ENCODE measurements around the gene CFAP46. TPM values are rescaled to one million over a fixed set of nuclear protein-coding genes. Genes with fewer than 3 reads are reported as not detected.
"Not testable (repeated sequence)": the region's sequence is repeated elsewhere in the genome, so short reads cannot be mapped to it uniquely, and the experiment has no call there.

CFAP46 gene
- total RNA-seq, 2 experiments from 2014 or later = 1.1 to 1.5 TPM

DNA sequence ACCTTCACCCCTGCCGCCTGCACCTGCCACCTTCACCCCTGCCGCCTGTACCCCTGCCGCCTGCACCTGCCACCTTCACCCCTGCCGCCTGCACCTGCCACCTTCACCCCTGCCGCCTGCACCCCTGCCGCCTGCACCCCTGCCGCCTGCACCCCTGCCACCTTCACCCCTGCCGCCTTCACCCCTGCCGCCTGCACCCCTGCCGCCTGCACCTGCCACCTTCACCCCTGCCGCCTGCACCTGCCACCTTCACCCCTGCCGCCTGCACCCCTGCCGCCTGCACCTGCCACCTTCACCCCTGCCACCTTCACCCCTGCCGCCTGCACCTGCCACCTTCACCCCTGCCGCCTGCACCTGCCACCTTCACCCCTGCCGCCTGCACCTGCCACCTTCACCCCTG, 53.9 kb downstream of the CFAP46 start:
- not testable (repeated sequence) for H3K27ac Mint-ChIP-seq, H3K36me3 Mint-ChIP-seq, H3K9me3 Mint-ChIP-seq

DNA sequence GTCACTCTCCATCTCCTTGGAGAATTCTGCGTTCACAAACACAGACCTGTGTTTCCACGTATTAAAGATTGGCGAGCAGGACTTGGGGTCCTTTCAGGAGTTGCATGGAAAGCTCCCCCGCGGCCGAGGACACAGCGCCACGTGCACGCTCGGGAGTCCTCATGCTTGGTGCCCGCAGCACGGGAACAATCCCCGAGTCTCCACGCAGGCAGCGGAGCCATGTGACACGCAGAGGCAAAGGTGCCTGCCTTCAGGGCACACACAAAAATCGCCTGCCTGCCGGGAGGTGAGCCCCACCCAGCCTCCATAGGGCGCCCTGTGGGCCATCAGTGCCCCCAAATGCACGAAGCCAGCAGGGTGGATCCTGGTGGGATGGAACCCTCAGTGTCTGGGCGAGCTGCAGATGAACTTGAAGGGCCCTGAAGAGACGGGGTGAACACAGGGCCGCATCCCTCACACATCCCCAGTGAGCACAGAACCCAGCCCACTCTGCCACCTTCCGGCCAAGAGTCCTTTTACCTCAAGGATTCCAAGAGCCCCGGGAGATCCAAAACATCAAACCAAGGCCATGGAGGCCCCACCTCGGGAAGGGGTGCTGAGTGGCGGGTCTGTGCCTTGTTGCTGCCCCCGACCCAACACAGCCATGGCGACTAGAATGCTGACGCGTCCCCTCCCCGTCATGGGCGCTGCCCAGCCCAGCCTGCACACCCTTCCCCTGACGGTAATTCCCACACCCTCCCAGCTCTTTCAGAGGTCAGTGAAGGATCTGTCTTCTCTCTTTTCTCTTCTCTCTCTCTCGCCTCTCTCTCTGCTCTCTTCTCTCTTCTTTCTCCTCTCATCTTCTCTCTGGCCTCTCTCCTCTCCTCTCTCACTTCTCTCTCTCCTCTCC, 55.9 kb downstream of the CFAP46 start:
- Mint-ChIP-seq H3K4me3 (no peak overlapping the region), H3K9me3 (peaks cover 2% of the 10 kb centered on the region), H3K36me3 (no peaks in the 10 kb centered on the region), H3K4me1 (no peaks in the 10 kb centered on the region), H3K27me3 (peaks cover 7% of the 10 kb centered on the region), H3K27ac (no peak overlapping the region)
- DNase-seq = no peak

More for the DNA sequence above, 53.9 kb downstream of the CFAP46 start:
- H3K27me3 Mint-ChIP-seq = peaks cover 24% of the 10 kb centered on the region
- DNase-seq, H3K4me3 Mint-ChIP-seq, H3K4me1 Mint-ChIP-seq: not testable (repeated sequence)

DNA sequence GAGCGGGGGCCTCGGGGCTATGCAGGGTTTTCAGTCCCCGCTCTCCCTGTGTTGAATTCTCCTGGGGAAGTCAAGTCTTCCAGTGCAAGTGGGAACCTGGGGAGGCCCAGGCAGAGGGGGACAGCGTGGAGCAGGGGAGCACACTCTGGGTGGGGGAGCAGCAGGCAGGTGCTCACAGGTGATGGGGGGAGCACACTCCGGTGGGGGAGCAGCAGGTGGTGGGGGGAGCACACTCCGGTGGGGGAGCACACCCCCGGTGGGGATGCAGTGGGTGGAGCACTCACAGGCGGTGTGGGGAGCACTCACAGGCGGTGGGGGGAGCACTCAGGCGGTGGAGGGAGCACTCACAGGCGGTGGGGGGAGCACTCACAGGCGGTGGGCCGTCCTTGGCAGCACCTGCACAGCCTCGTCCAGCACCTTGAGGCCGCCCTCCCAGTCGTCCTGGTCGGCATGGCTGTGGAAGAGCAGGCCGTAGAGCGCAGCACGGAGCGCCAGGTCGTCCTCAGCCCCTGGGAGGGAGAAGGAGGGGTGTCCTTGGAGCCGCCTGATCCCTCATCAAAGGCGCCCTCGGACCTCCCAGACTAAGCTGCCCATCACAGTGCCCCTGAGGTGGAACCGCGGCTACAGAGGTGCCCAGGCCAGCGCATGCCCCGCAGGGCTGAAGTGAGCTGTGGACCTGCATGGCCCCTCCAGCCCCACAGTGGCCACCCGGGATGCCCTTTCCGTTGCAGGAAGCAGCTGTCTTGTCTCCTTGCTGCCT, 56.7 kb downstream of the CFAP46 start:
- no peak for DNase-seq
- no peaks in the 10 kb centered on the region for H3K4me1 Mint-ChIP-seq
- peaks cover 7% of the 10 kb centered on the region for H3K27me3 Mint-ChIP-seq

DNA sequence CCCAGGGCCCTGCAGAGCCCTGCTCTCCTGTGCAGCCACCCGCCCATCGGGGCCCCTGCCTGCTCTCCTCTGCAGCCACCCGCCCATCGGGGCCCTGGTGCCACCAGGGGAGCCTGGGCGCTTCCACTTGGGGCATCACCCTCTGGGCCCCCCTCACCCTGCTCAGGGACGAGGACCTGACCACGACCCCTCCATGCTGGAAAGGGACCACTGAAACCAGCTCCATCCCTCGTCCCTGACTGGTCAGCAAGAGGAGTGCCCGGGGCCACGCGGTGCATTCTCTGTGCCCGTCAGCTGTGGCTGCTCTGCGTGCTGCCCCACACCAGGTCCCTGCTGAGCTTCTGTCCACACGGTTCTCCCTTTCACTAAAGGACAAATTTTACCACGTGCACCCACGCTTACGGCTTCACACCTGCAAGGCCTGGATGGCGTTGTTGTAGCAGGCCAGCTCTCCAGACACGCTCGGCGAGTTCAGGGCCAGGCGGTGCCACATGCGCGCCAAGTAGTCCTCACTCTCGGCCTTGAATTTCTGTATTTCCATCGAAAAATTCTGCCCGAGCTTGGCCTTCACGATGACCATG, 57.6 kb downstream of the CFAP46 start:
- Mint-ChIP-seq H3K27ac (no peak overlapping the region), H3K4me1 (no peaks in the 10 kb centered on the region), H3K4me3 (no peak overlapping the region), H3K27me3 (no peaks in the 10 kb centered on the region), H3K36me3 (no peaks in the 10 kb centered on the region), H3K9me3 (peaks cover 2% of the 10 kb centered on the region)
- DNase-seq = no peak

More for the DNA sequence above, 56.7 kb downstream of the CFAP46 start:
- Mint-ChIP-seq H3K27ac (no peak overlapping the region), H3K9me3 (peaks cover 2% of the 10 kb centered on the region), H3K4me3 (no peak overlapping the region), H3K36me3 (no peaks in the 10 kb centered on the region)

DNA sequence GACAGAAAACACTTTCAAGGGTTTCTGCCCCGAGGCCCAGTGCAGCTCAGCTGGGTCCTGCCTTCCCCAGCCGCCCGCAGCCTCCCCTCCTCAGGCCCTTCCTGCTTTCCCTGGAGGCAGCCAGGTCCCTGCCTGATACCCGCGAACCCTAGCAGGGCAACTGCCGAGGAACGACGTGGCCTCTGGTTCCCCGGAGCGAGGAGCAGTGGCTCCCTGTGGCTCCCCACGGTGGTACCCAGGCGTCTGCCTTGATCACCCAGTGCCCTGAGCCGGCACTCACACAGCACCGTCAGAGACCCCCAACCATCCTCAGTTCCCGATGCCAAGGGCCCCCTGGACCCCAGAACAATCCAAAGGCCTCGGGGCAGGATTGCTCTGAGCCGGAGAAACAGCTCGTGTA, 58.3 kb downstream of the CFAP46 start:
- H3K27me3 Mint-ChIP-seq = peaks cover 2% of the 10 kb centered on the region
- peaks cover 2% of the 10 kb centered on the region for H3K9me3 Mint-ChIP-seq
- DNase-seq = no peak
- no peak overlapping the region for H3K27ac Mint-ChIP-seq
- H3K4me1 Mint-ChIP-seq = no peaks in the 10 kb centered on the region
- no peaks in the 10 kb centered on the region for H3K36me3 Mint-ChIP-seq
- no peak overlapping the region for H3K4me3 Mint-ChIP-seq

DNA sequence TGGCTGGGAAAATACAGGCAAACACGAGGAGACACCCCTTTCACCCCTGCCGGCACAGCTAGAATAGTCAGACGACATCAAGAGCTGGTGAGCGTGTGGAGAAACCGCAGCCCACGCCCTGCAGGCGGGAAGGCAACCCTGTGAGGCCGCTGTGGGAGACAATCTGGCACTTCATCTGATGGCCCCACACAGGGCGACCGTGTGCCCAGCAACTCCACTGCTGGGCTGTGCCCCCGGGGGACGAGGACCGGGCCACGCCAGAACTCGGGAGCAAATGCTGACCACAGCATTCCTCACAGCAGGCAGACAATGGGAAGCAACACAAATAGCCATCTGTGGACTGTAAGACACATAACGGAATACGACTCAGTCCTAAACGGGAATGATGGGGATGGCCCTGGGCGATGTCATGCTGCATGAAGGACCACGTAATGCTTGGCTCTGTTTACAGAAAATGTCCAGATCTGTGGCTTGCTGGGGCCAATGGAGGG, 58.9 kb downstream of the CFAP46 start:
- Mint-ChIP-seq H3K27ac (no peak overlapping the region), H3K36me3 (no peaks in the 10 kb centered on the region), H3K4me1 (no peaks in the 10 kb centered on the region), H3K27me3 (peaks cover 8% of the 10 kb centered on the region), H3K9me3 (peaks cover 2% of the 10 kb centered on the region), H3K4me3 (no peak overlapping the region)
- no peak for DNase-seq

DNA sequence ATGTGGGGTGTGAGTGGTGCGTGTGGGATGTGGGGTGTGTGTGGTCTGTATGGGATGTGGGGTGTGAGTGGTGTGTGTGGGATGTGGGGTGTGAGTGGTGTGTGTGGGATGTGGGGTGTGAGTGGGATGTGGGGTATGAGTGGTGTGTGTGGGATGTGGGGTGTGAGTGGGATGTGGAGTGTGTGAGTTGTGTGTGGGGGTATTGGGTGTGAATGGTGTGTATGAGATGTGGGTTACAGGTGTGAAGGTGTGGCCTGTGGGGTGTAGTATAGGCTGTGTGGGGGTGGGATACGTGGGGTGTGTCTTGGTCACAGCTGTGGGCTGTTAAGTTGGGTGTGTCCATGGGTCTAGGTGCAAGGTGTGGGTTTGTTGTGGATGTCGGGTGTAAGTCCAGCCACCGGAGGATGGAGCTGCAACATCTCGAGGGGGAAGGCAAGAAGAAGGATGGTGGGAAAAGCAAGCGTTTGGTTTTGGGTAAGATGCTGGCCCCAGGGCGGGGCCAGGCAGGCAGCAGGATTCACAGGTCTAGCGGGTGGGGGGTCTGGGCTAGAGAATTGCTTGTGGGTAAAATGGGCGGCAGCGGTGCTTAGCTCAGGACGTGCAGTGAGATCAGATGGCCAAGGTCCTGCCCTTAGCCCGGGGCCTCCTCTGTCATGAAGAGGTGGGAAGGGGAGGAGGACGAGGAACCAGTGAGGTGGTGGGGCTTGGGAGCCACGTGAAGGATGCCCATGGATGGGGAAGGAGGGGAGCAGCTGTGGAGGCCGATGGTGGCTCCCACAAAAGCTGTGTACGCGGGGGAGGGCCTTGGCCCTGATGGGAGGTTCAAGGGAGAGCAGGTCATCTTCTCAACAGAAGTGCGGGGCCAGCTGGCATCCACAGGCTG, 60.1 kb downstream of the CFAP46 start:
- no peak for DNase-seq
- Mint-ChIP-seq H3K9me3 (peaks cover 2% of the 10 kb centered on the region), H3K4me1 (no peaks in the 10 kb centered on the region), H3K4me3 (no peak overlapping the region), H3K27ac (no peak overlapping the region), H3K36me3 (no peaks in the 10 kb centered on the region), H3K27me3 (peaks cover 13% of the 10 kb centered on the region)

DNA sequence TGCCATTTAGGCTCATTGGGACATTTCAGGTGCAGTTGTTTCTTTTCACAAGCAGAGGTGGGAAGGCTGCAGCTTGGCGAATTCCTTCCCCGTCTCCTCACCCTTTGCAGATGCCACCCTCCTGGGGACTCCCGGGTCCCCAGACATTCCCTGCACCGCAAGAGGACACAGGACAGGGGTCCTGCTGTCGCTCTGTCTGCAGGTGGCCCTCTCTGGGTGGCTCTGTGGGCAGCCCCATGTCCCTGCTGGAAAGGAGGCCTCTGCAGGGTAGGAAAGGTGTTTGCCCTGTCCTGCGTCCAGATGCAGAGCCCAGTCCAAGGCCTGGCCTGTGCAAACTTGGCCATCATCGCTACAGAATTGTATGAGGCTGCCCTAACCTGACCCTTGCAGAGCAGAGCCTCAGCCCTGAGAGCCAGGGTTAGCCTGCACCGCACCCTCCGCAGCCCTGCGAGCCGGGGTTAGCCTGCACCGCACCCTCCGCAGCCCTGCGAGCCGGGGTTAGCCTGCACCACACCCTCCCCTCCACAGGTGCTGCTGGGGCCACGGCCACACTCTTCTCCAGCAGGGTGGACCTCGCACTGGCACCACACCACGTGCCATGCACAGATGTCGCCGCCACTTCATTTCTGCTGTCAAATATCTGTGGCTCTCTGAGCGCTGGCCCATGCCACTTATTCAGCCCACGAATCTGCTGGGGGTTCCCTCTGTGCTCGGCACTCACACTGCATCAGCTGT, 61.0 kb downstream of the CFAP46 start:
- Mint-ChIP-seq H3K36me3 (no peaks in the 10 kb centered on the region), H3K4me3 (no peak overlapping the region), H3K27ac (no peak overlapping the region), H3K27me3 (peaks cover 20% of the 10 kb centered on the region), H3K9me3 (no peaks in the 10 kb centered on the region), H3K4me1 (no peaks in the 10 kb centered on the region)
- no peak for DNase-seq

DNA sequence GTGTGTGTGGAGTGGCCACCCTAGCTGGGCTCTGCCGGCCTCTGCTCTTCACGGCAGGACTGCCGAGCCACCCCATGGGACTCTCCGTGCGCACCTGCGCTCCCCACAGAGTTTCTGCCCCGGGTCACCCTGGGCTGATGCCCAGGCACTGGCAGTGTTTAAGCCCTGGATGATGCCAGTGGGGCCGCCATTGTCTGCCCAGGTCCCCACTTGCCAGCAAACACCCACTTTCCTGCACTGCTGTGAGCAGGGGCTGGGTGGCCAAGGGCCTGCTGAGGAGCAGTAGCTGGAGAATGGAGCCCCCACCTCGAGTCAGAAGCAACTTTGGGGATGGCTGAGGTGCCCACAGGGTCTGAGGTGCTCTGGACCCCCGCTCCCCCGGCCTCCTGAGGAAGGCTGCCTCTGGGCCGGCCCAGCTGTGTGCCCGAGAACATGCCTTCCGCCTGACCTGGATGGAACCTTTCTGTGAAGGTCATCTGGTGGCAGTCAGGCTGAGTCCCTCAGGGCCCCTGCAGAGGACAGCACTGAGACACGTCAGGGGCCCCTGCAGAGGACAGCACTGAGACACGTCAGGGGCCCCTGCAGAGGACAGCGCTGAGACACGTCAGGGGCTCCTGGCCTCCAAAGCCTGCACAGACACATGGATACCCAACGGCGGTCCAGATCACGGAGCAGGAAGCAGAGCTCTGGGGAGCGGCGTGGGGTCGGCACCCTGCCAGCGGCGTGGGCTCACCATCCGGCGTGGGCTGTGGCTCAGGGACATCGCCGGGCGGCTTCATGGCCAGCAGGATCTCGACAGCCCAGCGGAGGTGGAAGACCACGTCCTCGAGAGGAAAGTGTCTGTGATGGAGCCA, 62.0 kb downstream of the CFAP46 start:
- Mint-ChIP-seq H3K27me3 (peaks cover 30% of the 10 kb centered on the region), H3K4me1 (no peaks in the 10 kb centered on the region), H3K9me3 (peaks cover 3% of the 10 kb centered on the region), H3K36me3 (no peaks in the 10 kb centered on the region), H3K4me3 (no peak overlapping the region), H3K27ac (no peak overlapping the region)
- DNase-seq = no peak

DNA sequence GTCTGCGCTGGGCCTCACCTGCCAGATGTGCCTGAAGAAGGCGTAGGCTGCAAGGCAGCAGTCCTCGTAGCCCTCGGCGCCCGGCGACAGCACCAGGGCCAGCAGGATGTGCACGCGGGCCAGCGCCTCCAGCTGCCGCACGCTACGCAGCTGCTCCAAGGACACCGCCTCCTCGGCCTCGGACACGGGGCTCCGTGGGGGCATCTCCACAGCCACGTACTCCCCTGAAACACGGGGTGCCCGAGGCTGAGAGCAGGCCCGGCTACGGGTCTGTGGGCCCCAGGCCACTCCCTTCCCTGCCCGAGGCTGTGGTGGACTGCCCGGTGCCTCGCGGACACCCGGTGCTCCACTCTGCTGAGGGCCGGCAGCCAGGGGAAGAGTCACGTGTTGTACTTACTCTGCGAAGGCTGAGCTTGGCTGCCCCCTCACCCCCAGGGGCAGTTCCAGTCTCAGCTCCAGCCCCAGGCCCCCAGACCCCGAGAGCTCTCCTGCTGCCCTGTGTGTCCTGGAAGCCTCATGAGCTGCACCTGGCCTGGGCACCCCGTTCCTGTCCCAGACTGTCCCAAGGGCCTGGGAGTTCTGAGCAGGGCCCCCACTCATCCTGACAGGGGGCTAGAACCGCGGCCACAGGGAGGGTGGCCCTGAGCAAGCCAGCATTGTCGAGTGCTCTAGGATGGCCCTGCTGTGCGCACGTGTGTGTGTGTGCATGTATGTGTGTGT, 62.8 kb downstream of the CFAP46 start:
- H3K4me3 Mint-ChIP-seq = no peak overlapping the region
- no peak for DNase-seq
- peaks cover 30% of the 10 kb centered on the region for H3K27me3 Mint-ChIP-seq
- peaks cover 4% of the 10 kb centered on the region for H3K9me3 Mint-ChIP-seq
- no peak overlapping the region for H3K27ac Mint-ChIP-seq
- H3K4me1 Mint-ChIP-seq = no peaks in the 10 kb centered on the region
- no peaks in the 10 kb centered on the region for H3K36me3 Mint-ChIP-seq

DNA sequence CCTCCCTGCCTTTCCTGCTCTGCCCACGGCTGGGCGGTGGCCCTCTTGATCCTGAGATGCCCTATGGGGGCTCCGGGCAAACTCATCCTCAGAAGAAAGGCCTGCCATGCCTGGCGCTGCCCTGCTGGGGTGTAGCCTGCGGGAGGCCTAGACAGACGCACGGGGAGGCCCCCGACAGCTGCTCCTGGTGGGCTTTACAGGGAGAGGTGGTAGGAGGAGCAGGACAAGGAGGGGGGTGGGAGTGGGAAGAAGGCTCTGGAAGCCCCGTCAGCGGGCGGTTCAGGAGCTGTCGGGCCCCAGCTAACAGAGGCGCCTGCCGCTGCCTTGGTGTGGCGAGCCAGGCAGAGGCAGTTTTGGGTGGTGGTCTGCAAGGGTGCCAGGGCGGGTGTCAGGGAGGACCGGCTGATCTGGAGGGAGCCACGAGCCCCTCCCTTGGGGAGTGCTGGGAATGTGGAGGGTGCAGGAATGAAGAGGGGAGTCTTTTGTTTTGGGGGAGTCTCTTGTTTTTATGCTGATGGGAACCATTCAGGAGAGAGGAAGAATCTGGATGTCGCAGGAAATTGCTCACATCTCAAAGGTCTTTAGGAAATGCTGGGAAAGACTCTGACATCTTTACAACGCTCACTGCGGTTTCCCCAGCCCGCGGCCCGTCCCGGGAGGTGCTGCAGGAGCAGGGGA, 63.5 kb downstream of the CFAP46 start:
- Mint-ChIP-seq H3K27me3 (peaks cover 30% of the 10 kb centered on the region), H3K27ac (no peak overlapping the region), H3K4me1 (no peaks in the 10 kb centered on the region), H3K36me3 (no peaks in the 10 kb centered on the region), H3K4me3 (no peak overlapping the region), H3K9me3 (peaks cover 4% of the 10 kb centered on the region)
- DNase-seq = no peak

DNA sequence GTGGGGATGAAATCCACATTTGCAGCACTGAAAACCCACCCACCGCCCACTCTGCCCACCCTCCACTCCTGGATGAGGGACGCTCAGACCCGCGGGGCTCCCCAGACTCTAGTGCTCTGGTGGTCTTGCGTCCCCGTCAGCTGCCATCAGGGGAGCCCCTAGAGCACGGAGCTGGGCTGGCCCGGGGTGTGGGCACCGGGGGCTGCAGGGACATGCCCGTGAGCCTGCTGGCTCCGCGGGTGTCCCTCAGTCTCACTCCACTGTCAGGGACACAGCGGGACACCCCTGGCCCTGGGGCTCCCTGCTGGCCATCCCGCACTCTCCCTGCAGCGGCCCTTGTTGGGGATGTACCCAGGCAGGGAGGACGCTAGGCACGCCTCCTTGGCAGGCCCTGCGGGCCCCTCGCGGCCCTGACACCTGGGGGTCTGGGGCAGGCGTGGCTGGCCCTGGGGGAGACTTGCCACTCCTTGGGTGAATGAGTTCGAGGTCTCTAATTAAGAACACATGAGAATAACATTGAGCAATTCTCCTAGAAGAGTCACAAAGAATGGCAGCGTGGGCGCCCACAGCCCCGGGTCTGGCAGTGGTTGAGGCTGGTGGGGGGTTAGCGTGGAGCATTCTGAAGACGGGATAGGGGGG, 64.2 kb downstream of the CFAP46 start:
- Mint-ChIP-seq H3K9me3 (peaks cover 4% of the 10 kb centered on the region), H3K4me3 (no peak overlapping the region), H3K36me3 (no peaks in the 10 kb centered on the region), H3K27me3 (peaks cover 30% of the 10 kb centered on the region), H3K4me1 (no peaks in the 10 kb centered on the region), H3K27ac (no peak overlapping the region)
- DNase-seq = no peak

Data from activated naive CD8-positive, alpha-beta T cell treated with anti-CD3 and anti-CD28 coated beads for 36 hours (primary cell).